Uterus (tissue), 4 donors: ENCODE data around the gene HOXB8. TPM values are rescaled to one million over a fixed set of nuclear protein-coding genes. Genes with fewer than 3 reads are reported as not detected.

Experiments used
- DNase-seq, 2 donors: peaks; one replicate each; pipeline ENCODE4 v3.0.0-alpha.2; 2019 to 2020
- H3K27ac ChIP-seq, 2 donors: fragments of 200-600 bp; sonication (generic); 1 replicate in 1 of 2; 2 replicates in 1 of 2; pipeline ENCODE4 v1.5.1; 2016 to 2018
- H3K27me3 ChIP-seq, 2 donors: fragments of 200-600 bp; sonication (generic); one replicate each; pipeline ENCODE4 v1.5.1; 2018 to 2019; ENCODE audit warnings: control low read depth in 1 of 2
- H3K36me3 ChIP-seq, 2 donors: fragments of 200-600 bp; sonication (generic); one replicate each; pipeline ENCODE4 v1.5.1; 2019; ENCODE audit warnings: control low read depth in 1 of 2
- H3K4me1 ChIP-seq, 2 donors: fragments of 200-600 bp; sonication (generic); one replicate each; pipeline ENCODE4 v1.5.1; 2018 to 2019; ENCODE audit warnings: control low read depth in 1 of 2
- H3K4me3 ChIP-seq, 2 donors: fragments of 200-600 bp; sonication (generic); 1 replicate in 1 of 2; 2 replicates in 1 of 2; pipeline ENCODE4 v1.5.1; 2018 to 2019; ENCODE audit warnings: mild to moderate bottlenecking in 1 of 2
- H3K9me3 ChIP-seq, 2 donors: fragments of 200-600 bp; sonication (generic); one replicate each; pipeline ENCODE4 v1.5.1; 2019; ENCODE audit warnings: control low read depth in 1 of 2
- POLR2A ChIP-seq, 2 donors: fragments of 450-650 bp; IDR thresholded peaks; one replicate each; pipeline ENCODE4 v1.6.1; 2016; ENCODE audit warnings: antibody characterized with exemption in 2 of 2, mild to moderate bottlenecking in 1 of 2, moderate library complexity in 1 of 2
- intact Hi-C: fragments of 100-400 bp; cut with DNase I; formaldehyde crosslinking; loops from one replicate; pipeline ENCODE4 v1.15.1; 2023; ENCODE audit warnings: low total_unique reads
- total RNA-seq, 4 donors: library from RNA; depleted of rRNA in 3 of 4; stranded (reverse); fragments of >200 nt in 3 of 4; gene quantifications; one replicate each; pipeline versions ENCODE4 v1.1.0 to v1.2.4, GENCODE V29; 2014 to 2023
- TF ChIP-seq, protein P1 (sequence below), 4 experiments: fragments of 200-600 bp in 2 of 4; fragments of 450-650 bp in 2 of 4; sonication (generic) in 2 of 4; IDR thresholded peaks; one replicate each; pipeline ENCODE4 v1.5.1; 2016 to 2019; ENCODE audit warnings: antibody characterized with exemption in 4 of 4, mild to moderate bottlenecking in 2 of 4, moderate library complexity in 1 of 4
- donor health status: DM: yes; HTN: yes; CAD: no.

Gene HOXB8
- total RNA-seq, 4 donors from 2014 or later = 0.29 to 9.5 (median 1.9) TPM; not detected in 1

DNA sequence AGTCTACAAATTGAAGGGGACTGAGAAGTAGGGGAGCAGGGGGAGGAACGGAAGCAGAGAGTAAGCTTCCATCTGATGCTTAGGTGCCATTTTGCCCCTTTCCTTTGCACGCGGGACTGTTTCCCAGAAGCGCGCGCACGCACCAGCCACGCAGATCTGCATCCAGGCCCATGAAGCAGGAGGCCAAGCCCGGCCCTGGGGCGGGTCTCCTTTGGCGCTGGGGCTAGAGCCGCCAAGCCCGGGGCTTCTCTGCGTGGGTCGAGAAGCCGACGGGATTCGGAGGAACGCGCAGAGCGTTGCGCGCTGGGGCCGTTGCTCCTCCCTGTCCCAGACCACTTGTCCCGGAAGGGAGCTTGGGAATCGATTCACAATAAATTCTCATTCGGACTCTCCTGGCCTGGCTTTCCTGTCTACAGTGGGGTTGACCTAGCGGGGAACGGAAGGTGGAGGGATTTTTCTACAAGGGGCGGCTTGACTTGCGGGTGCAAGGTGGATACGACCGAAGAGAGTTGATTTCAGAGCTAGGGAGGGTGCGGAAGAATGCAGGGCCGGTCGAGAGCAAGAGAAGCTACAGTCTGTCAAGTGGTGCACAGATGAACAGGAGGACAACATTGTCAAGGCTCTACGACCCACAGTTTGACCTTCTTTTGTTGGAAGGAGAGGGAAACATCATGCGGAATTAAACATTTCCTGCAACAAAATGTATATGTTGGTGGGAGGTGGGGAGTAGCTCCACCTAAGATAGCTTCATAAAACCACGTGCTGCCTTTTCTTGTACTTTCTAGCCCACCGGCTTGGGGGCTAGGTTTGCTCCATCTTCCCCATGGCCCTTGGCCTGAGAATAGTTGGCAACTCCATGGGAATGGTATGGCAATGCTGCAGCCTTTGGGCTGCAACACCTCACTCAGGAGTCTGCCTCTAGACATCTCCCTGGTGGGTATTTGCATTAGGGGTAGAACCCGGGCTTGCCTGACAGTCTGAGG lies 6.6 kb upstream of the HOXB8 start:
- intact Hi-C loops = no loop called here
- Histone ChIP-seq H3K4me3 (no peak overlapping the region), H3K27me3 (peaks cover 23 to 72% of the 10 kb centered on the region in 2 donors), H3K4me1 (peaks cover 0 to 15% of the 10 kb centered on the region in 2 donors), H3K9me3 (no peaks in the 10 kb centered on the region), H3K27ac (no peak overlapping the region), H3K36me3 (no peaks in the 10 kb centered on the region)
- DNase-seq = no peak
- TF ChIP-seq, protein P1, sequence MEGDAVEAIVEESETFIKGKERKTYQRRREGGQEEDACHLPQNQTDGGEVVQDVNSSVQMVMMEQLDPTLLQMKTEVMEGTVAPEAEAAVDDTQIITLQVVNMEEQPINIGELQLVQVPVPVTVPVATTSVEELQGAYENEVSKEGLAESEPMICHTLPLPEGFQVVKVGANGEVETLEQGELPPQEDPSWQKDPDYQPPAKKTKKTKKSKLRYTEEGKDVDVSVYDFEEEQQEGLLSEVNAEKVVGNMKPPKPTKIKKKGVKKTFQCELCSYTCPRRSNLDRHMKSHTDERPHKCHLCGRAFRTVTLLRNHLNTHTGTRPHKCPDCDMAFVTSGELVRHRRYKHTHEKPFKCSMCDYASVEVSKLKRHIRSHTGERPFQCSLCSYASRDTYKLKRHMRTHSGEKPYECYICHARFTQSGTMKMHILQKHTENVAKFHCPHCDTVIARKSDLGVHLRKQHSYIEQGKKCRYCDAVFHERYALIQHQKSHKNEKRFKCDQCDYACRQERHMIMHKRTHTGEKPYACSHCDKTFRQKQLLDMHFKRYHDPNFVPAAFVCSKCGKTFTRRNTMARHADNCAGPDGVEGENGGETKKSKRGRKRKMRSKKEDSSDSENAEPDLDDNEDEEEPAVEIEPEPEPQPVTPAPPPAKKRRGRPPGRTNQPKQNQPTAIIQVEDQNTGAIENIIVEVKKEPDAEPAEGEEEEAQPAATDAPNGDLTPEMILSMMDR (IDR thresholded peaks at IDR 0.05) = no peak
- no peak for TF ChIP-seq POLR2A (IDR thresholded peaks at IDR 0.05)

DNA sequence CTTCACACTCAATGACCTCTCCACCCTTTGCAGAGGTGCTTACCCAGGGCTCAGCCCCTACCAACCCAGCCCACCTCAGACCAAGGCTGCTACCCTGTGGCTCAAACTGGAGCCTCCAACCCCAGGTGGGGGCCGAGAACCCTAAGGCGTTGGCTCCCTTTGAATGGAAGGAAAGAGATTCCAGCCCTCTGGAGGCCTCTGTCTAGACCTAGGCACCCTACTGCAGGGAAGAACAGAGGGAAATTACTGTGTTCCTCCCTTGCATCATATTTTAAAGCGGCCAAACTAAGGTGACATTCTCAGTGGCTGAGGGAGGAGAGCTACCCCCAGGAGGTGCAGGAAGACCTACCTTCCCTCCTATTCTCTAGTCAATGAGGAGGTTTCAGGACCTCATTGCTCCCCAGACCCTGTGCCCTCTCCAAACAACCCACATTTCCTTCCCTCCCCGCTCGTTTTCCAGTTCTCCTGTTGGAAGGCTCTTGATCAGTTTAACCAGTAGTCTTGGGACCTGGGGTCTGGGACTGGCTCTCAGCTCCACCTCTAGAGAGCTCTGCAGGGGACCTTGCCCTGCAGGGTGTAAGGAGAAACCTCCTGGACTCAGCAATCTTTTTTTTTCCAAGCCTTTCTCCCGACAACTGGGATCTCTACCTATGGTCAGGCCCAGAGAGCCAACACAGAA lies 5.5 kb upstream of the HOXB8 start:
- intact Hi-C loops = no loop called here
- H3K4me3 ChIP-seq = no peak overlapping the region

DNA sequence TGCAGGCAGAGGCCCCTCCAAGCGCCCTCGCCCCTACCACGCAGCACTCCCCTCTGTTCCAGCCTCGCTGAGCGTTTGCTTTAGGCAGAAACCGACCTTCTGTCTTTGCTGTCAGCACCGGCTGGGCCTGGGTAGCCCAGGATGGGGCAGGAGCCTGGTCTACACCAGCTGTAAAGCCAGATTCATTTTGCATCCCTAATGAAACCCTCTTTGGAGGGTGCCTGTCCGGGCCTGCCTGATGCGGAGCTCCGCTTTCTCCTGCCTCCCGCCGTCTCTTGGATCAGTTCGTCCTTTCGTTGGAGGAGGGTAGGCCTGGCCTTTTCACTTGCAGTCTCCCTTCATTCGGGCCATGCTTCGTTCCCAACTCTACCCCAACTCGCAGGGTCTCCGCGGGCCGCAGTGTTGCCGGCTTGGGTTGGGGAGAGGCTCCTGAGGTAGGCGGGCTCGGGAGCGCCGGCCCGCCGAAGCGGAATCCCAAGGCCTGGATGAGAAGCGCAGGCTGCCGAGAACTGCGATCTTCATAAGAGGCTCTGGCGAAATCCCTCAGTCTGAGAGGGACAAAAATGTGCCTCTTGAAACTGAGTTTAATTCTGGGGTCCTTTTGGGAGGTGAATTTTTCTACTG lies 4.8 kb upstream of the HOXB8 start:
- H3K9me3 ChIP-seq = no peaks in the 10 kb centered on the region
- H3K27me3 ChIP-seq = peaks cover 27 to 83% of the 10 kb centered on the region in 2 donors
- H3K4me1 ChIP-seq = peaks cover 0 to 4% of the 10 kb centered on the region in 2 donors
- no peak for TF ChIP-seq POLR2A (IDR thresholded peaks at IDR 0.05)
- TF ChIP-seq, protein P1 (IDR thresholded peaks at IDR 0.05) = no peak
- no peak overlapping the region for H3K27ac ChIP-seq
- intact Hi-C loops = no loop called here
- no peak for DNase-seq
- no peak overlapping the region for H3K4me3 ChIP-seq
- H3K36me3 ChIP-seq = no peaks in the 10 kb centered on the region

More for the DNA sequence above, 5.5 kb upstream of the HOXB8 start:
- TF ChIP-seq POLR2A (IDR thresholded peaks at IDR 0.05) = no peak
- TF ChIP-seq, protein P1 (IDR thresholded peaks at IDR 0.05) = no peak
- DNase-seq = no peak
- Histone ChIP-seq H3K4me1 (peaks cover 0 to 11% of the 10 kb centered on the region in 2 donors), H3K9me3 (no peaks in the 10 kb centered on the region), H3K36me3 (no peaks in the 10 kb centered on the region), H3K27ac (no peak overlapping the region), H3K27me3 (peaks cover 24 to 77% of the 10 kb centered on the region in 2 donors)

DNA sequence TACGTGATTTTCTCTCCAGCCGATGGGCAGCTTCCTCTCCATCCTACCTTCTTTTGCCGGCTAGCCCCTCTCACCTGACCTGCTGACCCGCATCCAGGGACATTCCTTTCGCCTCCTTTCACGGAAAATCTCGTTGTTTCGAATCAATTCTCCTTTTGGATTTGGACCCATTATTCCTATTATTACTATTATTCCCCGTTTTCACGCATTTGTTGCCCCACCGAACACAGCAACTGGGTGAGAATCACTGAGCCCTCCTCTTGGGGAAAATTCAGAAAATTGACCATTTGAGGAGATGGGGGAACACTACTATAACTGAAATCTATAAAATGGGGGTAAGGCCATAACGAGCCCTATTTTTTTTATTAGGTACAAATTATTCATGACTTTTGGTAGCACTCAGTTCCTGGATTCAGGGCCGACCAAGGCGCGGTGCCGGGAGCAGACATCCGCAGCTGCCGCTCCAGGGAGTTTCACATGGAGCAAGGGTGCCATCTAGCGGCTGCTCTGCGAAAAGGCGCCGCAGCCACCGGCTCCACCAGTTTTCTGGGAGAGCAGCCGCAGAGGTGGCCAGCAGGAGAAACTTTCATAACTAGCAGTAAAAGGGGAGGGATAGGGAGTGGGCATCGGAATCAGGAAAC lies 3.3 kb upstream of the HOXB8 start:
- Histone ChIP-seq H3K4me1 (peaks cover 0 to 1% of the 10 kb centered on the region in 2 donors), H3K27ac (no peak overlapping the region), H3K4me3 (no peak overlapping the region), H3K36me3 (no peaks in the 10 kb centered on the region), H3K9me3 (no peaks in the 10 kb centered on the region), H3K27me3 (peaks cover 36 to 82% of the 10 kb centered on the region in 2 donors)
- intact Hi-C loops = no loop called here
- TF ChIP-seq, protein P1 (IDR thresholded peaks at IDR 0.05) = peak; percentile 94 to 98 (median 97)
- TF ChIP-seq POLR2A (IDR thresholded peaks at IDR 0.05) = no peak
- peak; percentile 82 to 92 for DNase-seq
